ENCODE results near the gene CRYBG1.

The CRYBG1 gene

GRCh38 chr6:106561686-106562405 lies 201.3 kb downstream of the CRYBG1 start:
- Mint-ChIP-seq H3K4me1 (no peaks in the 10 kb centered on the region), H3K36me3 (ENCODE audit: low read depth) (no peaks in the 10 kb centered on the region), H3K9me3 (no peaks in the 10 kb centered on the region), H3K27me3 (ENCODE audit: low read depth) (no peaks in the 10 kb centered on the region), H3K4me3 (no peak overlapping the region), H3K27ac (no peak overlapping the region)
- TF ChIP-seq, protein P1, sequence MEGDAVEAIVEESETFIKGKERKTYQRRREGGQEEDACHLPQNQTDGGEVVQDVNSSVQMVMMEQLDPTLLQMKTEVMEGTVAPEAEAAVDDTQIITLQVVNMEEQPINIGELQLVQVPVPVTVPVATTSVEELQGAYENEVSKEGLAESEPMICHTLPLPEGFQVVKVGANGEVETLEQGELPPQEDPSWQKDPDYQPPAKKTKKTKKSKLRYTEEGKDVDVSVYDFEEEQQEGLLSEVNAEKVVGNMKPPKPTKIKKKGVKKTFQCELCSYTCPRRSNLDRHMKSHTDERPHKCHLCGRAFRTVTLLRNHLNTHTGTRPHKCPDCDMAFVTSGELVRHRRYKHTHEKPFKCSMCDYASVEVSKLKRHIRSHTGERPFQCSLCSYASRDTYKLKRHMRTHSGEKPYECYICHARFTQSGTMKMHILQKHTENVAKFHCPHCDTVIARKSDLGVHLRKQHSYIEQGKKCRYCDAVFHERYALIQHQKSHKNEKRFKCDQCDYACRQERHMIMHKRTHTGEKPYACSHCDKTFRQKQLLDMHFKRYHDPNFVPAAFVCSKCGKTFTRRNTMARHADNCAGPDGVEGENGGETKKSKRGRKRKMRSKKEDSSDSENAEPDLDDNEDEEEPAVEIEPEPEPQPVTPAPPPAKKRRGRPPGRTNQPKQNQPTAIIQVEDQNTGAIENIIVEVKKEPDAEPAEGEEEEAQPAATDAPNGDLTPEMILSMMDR (IDR thresholded peaks at IDR 0.05; ENCODE audit: unreplicated experiment in 3 of 3), result no peak

GRCh38 chr6:106563614-106564013 lies 203.1 kb downstream of the CRYBG1 start:
- no peaks in the 10 kb centered on the region for H3K9me3 Mint-ChIP-seq
- H3K4me1 Mint-ChIP-seq, result no peaks in the 10 kb centered on the region
- no peak overlapping the region for H3K4me3 Mint-ChIP-seq
- H3K27me3 Mint-ChIP-seq (ENCODE audit: low read depth), result no peaks in the 10 kb centered on the region
- H3K36me3 Mint-ChIP-seq (ENCODE audit: low read depth), result no peaks in the 10 kb centered on the region
- TF ChIP-seq, protein P1 (IDR thresholded peaks at IDR 0.05; ENCODE audit: unreplicated experiment in 3 of 3), result no peak
- H3K27ac Mint-ChIP-seq, result no peak overlapping the region

- Mint-ChIP-seq H3K36me3 (ENCODE audit: low read depth) (no peaks in the 10 kb centered on the region), H3K4me3 (no peak overlapping the region), H3K4me1 (no peaks in the 10 kb centered on the region), H3K27me3 (ENCODE audit: low read depth) (no peaks in the 10 kb centered on the region), H3K9me3 (no peaks in the 10 kb centered on the region), H3K27ac (no peak overlapping the region)
- TF ChIP-seq, protein P1 (IDR thresholded peaks at IDR 0.05; ENCODE audit: unreplicated experiment in 3 of 3), result no peak
Measured at GRCh38 chr6:106564476-106564875, 204.0 kb downstream of the CRYBG1 start.

GRCh38 chr6:106568530-106568929 lies 208.0 kb downstream of the CRYBG1 start:
- Mint-ChIP-seq H3K4me1 (no peaks in the 10 kb centered on the region), H3K36me3 (ENCODE audit: low read depth) (peaks cover 5% of the 10 kb centered on the region), H3K27me3 (ENCODE audit: low read depth) (no peaks in the 10 kb centered on the region), H3K27ac (no peak overlapping the region), H3K4me3 (no peak overlapping the region), H3K9me3 (no peaks in the 10 kb centered on the region)
- TF ChIP-seq, protein P1 (IDR thresholded peaks at IDR 0.05; ENCODE audit: unreplicated experiment in 3 of 3), result no peak

- Mint-ChIP-seq H3K27me3 (ENCODE audit: low read depth) (no peaks in the 10 kb centered on the region), H3K9me3 (no peaks in the 10 kb centered on the region), H3K36me3 (ENCODE audit: low read depth) (peaks cover 5% of the 10 kb centered on the region), H3K27ac (no peak overlapping the region), H3K4me3 (no peak overlapping the region), H3K4me1 (no peaks in the 10 kb centered on the region)
- TF ChIP-seq, protein P1 (IDR thresholded peaks at IDR 0.05; ENCODE audit: unreplicated experiment in 3 of 3), result no peak
Measured at GRCh38 chr6:106569428-106569827, 208.9 kb downstream of the CRYBG1 start.

DNA sequence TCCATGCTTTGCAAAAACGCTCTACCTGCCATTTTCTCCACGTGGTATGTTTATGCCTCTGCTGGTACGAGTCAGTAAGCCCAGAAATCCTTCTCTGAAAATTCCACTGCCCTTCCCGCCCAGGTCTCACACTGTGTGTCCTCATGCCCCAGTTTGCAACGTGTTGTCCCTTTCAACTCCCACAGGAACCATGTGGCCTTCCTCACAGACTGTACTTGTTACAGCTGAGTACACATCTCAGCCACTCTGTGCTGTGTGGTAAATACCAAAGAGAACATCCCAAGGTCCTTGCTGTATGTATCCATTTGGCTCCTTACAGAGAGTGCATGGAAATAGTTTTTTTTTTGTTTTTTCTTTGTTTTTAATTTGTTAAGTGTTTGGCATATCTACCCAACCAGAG lies 211.9 kb downstream of the CRYBG1 start:
- H3K36me3 Mint-ChIP-seq (ENCODE audit: low read depth), result peaks cover 15% of the 10 kb centered on the region
- no peaks in the 10 kb centered on the region for H3K27me3 Mint-ChIP-seq (ENCODE audit: low read depth)
- H3K4me3 Mint-ChIP-seq, result no peak overlapping the region
- H3K9me3 Mint-ChIP-seq, result no peaks in the 10 kb centered on the region
- TF ChIP-seq, protein P1 (IDR thresholded peaks at IDR 0.05; ENCODE audit: unreplicated experiment in 3 of 3), result no peak
- H3K27ac Mint-ChIP-seq, result no peak overlapping the region
- no peaks in the 10 kb centered on the region for H3K4me1 Mint-ChIP-seq

All from nephron (organoid).